ENCODE measurements around the gene ZC3H18.

Gene ZC3H18

DNA sequence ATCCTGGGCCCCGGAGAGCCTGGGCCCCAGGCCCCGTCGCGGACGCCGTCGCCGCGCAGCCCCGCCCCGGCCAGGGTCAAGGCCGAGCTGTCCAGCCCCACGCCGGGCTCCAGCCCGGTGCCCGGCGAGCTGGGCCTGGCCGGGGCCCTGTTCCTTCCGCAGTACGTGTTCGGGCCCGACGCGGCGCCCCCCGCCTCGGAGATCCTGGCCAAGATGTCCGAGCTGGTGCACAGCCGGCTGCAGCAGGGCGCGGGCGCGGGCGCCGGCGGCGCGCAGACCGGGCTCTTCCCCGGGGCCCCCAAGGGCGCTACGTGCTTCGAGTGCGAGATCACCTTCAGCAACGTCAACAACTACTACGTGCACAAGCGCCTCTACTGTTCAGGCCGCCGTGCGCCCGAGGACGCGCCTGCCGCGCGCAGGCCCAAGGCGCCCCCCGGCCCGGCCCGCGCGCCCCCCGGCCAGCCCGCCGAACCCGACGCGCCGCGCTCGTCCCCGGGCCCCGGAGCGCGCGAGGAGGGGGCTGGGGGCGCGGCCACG, 36.8 kb upstream of the ZC3H18 start:
- no peak for DNase-seq

- DNase-seq: no peak
These were observed 36.1 kb upstream of the ZC3H18 start for GRCh38 chr16:88533932-88534637.

GRCh38 chr16:88534638-88535190, 35.5 kb upstream of the ZC3H18 start:
- DNase-seq: no peak

DNA sequence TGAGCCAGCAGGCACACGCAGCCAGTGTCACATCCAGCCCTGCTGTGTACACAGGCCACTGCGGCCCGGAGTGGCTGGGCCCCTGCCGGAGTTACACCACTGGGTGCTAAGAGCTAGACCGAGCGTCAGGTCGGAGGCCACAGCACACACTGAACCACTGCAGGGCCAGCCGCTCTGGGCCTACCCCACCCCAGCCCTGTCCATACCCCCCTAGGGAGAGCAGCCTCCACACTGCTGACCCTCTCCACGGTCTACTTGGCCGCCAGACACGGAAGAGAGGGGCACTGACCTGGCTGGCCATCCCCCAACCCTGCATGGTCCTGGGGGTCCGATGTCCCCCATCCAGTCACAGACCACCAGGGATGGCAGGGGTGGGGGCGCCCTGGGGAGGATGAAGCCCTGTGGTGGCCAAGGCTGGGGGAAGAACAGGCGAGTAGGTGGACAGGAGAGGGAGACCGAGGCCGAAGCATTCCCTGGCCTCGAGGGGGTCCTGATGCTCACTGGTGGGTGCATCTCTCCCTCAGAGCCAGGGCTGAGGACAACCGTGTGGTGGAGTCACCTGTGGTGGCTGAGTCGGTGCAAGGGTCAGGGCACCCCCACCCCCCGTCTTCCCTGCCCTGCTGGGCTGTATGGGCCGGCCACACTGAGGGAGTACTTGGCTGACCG, 34.9 kb upstream of the ZC3H18 start:
- no peak for DNase-seq

GRCh38 chr16:88535857-88536222, 34.4 kb upstream of the ZC3H18 start:
- DNase-seq: no peak

GRCh38 chr16:88536510-88536909, 33.7 kb upstream of the ZC3H18 start:
- DNase-seq: no peak

- DNase-seq: no peak
These were observed 33.0 kb upstream of the ZC3H18 start for GRCh38 chr16:88536971-88537751.

GRCh38 chr16:88537859-88538258, 32.3 kb upstream of the ZC3H18 start:
- DNase-seq: no peak

DNA sequence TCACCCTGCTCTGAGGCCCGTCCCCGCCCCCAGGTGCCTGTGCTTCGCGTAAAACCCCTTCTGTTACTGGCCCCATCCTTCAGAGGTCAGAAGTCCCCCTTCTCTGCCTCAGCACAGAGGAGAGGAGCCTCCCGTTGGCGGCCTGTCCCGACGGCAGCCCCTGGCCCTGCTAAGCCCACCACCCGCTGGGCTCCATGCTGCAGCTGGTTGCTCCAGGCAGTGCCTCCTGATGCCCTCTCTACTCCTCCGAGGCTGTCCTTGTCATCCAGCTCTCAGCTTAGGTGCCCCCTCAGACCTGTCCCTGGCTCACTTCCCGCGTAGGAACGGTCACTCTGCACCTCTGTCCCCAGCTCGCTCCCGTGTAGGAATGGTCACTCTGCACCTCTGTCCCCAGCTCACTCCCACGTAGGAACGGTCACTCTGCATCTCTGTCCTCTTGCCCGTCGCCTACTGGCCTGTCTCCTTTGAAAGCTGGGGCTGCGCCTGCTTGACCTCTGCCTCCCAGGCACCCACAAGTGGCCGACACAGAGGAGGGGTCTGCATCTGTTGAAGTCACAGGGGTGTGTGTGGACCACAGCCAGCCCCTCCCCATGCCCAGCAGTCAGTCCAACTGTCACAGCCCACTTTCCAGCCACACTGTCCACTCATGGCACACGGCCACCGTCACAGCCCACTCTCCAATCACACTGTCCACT, 31.7 kb upstream of the ZC3H18 start:
- DNase-seq: no peak

DNA sequence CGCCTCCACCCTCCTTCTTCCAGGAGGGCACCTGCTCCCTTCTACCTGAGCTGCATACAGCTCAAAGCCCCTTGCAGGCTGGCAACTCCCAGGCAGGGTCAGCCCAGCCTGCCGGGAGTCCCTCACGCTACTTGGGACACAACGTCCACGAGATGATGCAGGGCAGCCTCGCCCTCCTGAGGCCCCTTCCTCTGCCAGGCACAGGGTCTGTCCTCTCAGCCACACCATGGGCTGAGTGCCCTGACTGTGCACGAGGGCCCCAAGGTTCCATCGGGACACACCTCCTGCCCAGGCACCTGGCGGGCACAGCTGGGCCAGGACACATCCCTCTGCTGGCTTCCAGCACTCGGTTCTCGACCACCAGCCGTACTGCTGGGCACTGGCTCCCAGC, 30.9 kb upstream of the ZC3H18 start:
- DNase-seq: no peak

DNA sequence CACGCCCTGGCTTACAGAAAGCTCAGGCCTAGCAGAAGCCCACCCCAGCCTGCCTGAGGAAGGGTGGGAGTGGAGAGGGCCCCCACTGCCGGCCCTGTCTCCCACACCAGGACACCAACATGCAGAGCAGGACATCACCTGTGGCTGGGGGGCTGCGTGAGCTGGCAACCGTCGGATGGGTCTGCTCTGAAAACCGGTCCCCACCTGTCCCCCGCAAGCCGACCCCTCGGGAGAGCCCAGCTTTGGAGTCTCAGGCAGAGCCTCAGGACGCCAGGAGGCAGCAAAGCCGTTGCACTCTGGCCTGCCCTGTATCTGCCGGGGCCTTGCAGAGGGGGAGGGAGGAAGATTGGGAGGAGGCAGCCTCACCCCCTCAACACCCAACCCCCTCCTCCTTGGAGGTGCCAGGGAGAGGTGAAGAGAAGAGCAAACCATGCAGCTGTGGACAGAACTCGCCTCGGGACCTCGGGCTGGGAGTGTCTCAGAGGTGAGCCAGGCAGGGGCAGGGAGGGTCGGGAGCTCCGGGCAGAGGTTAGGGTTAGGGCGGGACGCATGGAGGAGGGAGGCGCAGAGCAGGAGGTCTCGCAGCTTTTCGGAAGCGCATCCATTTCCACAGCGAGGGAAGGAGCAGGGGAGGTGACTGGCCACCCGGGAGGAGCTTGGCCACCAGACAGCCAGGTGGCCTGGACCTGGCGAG, 30.4 kb upstream of the ZC3H18 start:
- DNase-seq: no peak

GRCh38 chr16:88540346-88540977, 29.7 kb upstream of the ZC3H18 start:
- DNase-seq: no peak

DNA sequence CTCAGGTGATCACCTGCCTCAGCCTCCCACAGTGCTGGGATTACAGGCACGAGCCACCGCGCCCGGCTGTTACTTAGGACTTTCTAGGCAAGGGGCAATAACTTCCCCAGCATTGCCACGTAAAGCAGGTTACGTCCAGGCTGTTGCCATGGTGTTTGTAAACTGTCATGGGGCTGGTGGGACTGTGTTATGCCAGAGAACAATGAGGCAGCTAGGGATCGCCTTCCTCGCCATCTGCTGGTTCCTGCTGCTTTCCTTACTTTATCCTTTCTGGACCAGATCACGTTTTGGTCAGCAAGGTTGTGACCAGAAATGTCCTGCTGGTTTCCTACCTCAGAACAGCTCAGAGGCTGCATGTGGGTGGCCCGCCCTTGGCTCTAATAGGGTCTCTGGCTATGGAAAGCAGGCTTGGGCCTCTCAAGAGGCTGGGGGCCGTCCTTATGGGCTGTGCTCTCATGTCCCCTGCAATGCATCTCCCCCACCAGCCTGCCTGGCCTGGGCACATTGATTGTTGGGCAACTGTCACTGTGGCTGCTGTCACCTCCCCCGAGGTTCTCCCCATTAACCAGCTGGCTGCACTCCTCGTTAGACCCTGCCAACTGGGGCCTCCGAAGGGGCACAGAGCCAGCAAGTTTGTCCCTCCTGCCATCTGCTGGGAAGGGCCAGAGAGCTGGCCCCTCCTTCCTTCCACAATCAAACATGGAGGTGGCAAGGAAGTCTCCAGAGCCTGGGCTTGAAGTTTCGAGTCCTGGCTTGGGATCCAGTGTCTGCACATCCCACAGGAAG, 28.2 kb upstream of the ZC3H18 start:
- peak; percentile 17 for DNase-seq

- no peak for DNase-seq
These were observed 26.9 kb upstream of the ZC3H18 start for GRCh38 chr16:88543230-88543813.

GRCh38 chr16:88545781-88546180, 24.4 kb upstream of the ZC3H18 start:
- no peak for DNase-seq

DNA sequence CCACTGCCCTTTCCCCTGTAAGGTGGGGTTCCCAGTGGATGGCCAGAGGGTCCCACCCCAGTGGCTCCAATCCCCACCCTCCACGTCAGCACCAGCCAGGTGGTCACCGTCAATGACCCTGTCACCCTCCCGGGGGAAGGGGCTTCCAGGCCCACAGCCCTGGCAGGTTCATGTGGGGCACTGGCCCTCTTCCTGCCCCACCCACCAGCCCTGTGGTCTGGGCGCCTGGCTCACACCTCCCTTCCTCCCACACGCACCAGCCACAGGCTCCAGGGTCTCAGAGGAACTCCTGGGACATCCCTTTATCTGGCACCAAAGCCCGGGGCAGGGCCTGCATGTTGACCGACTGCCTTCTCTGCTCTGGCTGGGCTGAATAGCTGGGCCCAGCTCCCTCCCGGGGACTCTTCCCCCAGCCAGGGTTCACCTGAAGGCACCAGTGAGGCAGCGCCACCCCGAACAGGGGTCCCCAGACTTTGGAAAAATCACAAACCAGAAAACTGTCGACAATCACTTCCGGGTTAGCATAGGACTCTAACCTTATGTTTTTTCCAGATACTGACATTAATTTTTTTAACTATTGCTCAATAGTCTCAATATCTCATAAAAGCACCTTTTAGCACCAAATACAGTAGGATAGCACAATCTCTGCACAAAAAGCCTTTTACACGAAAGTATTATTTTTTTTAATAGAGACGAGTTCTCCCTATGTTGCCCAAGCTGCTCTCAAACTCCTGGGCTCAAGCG, 21.9 kb upstream of the ZC3H18 start:
- DNase-seq: no peak

DNA sequence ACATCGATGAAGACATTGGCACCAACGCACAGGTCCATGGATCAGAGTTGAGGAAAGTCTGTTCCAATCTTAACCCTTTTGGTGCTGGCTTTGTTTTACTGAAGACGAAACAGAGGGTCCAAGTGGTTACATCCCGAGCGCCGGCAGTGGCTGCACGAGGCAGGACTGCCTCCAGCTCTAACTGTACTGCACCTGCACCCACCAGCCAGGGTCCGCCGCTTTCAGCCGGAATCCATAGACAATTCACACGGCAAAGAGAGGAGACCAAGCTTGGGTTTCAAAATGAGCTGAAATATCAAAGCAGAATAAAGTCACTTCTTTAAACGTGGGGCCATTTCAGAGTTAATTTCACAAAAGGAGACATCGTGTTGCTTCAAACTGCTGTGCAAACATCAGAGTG, 21.2 kb upstream of the ZC3H18 start:
- DNase-seq: no peak

GRCh38 chr16:88549671-88550245, 20.4 kb upstream of the ZC3H18 start:
- no peak for DNase-seq

DNA sequence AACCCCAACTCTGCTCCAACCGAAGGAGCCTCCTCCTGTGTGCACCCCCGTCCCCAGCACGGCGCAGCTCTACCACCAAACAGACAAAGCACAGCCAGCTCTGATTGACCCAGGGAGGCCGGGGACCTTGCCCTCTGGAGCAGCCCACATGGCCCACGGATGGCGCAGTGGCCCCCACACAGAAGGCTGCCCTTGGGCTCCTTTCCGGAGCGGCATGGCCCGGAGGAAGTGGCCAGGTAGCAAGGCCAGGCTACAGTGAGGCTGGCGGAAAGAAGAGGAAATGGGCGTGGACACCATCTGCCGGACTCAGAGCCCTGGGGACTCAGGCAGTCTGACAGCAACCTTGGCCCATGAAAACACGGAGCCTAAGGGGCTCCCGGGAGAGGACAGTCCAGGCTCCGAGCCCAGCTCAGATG, 19.9 kb upstream of the ZC3H18 start:
- DNase-seq: no peak
